ENCODE measurements around the gene GABBR1.

Gene GABBR1

GRCh38 chr6:29620630-29621029, 12.4 kb downstream of the GABBR1 start:
- TF ChIP-seq YY1 (IDR thresholded peaks at IDR 0.05; ENCODE audit: low read depth) (no peak), CEBPB (IDR thresholded peaks at IDR 0.05) (no peak), MAX (IDR thresholded peaks at IDR 0.05) (no peak), NFIC (IDR thresholded peaks at IDR 0.05) (no peak), TAF1 (IDR thresholded peaks at IDR 0.05; ENCODE audit: low read depth) (no peak), TEAD4 (IDR thresholded peaks at IDR 0.05) (no peak), REST (IDR thresholded peaks at IDR 0.05; ENCODE audit: low read depth) (no peak), FOXM1 (IDR thresholded peaks at IDR 0.05; ENCODE audit: borderline replicate concordance, low read depth) (no peak), USF1 (IDR thresholded peaks at IDR 0.05) (no peak)

GRCh38 chr6:29619578-29620160, 13.3 kb downstream of the GABBR1 start:
- TF ChIP-seq NFIC (IDR thresholded peaks at IDR 0.05) (no peak), CREB1 (IDR thresholded peaks at IDR 0.05; ENCODE audit: low read depth) (no peak), RAD21 (IDR thresholded peaks at IDR 0.05; ENCODE audit: low read depth) (no peak), TEAD4 (IDR thresholded peaks at IDR 0.05) (no peak), CEBPB (IDR thresholded peaks at IDR 0.05) (no peak), ZBTB7A (IDR thresholded peaks at IDR 0.05; ENCODE audit: low read depth) (no peak), TCF12 (IDR thresholded peaks at IDR 0.05; ENCODE audit: low read depth) (no peak), REST (IDR thresholded peaks at IDR 0.05; ENCODE audit: low read depth) (no peak), EP300 (IDR thresholded peaks at IDR 0.05; ENCODE audit: borderline replicate concordance) (no peak), EGR1 (IDR thresholded peaks at IDR 0.05) (no peak), USF1 (IDR thresholded peaks at IDR 0.05) (no peak), TAF1 (IDR thresholded peaks at IDR 0.05; ENCODE audit: low read depth) (no peak), YY1 (IDR thresholded peaks at IDR 0.05; ENCODE audit: low read depth) (no peak), MAX (IDR thresholded peaks at IDR 0.05) (no peak), FOXM1 (IDR thresholded peaks at IDR 0.05; ENCODE audit: borderline replicate concordance, low read depth) (no peak)

- TF ChIP-seq REST (IDR thresholded peaks at IDR 0.05; ENCODE audit: low read depth) (no peak), USF1 (IDR thresholded peaks at IDR 0.05) (no peak), TCF12 (IDR thresholded peaks at IDR 0.05; ENCODE audit: low read depth) (no peak), EGR1 (IDR thresholded peaks at IDR 0.05) (no peak), YY1 (IDR thresholded peaks at IDR 0.05; ENCODE audit: low read depth) (no peak), CREB1 (IDR thresholded peaks at IDR 0.05; ENCODE audit: low read depth) (no peak), NFIC (IDR thresholded peaks at IDR 0.05) (no peak), EP300 (IDR thresholded peaks at IDR 0.05; ENCODE audit: borderline replicate concordance) (no peak), FOXM1 (IDR thresholded peaks at IDR 0.05; ENCODE audit: borderline replicate concordance, low read depth) (no peak), CEBPB (IDR thresholded peaks at IDR 0.05) (no peak), TEAD4 (IDR thresholded peaks at IDR 0.05) (no peak), TAF1 (IDR thresholded peaks at IDR 0.05; ENCODE audit: low read depth) (no peak), RAD21 (IDR thresholded peaks at IDR 0.05; ENCODE audit: low read depth) (no peak), MAX (IDR thresholded peaks at IDR 0.05) (no peak), ZBTB7A (IDR thresholded peaks at IDR 0.05; ENCODE audit: low read depth) (no peak)
Measured at GRCh38 chr6:29617782-29618554, 15.0 kb downstream of the GABBR1 start.
